NT2/D1 (cell line): ENCODE measurements around the gene POR.
"Not testable (repeated sequence)": the region's sequence is repeated elsewhere in the genome, so short reads cannot be mapped to it uniquely, and the experiment has no call there.

Source experiments
- DNase-seq: peaks from one replicate; pipeline ENCODE4 v3.0.0-alpha.2; 2011; ENCODE audit warnings: low read depth, low spot score
- H3K27me3 ChIP-seq: 2 replicates; pipeline ENCODE4 v1.6.0; 2011; ENCODE audit warnings: mild to moderate bottlenecking; ENCODE audit not compliant: insufficient read length, insufficient read depth
- H3K36me3 ChIP-seq: 2 replicates; pipeline ENCODE4 v1.6.1; 2011; ENCODE audit warnings: mild to moderate bottlenecking, low read length, mixed read lengths; ENCODE audit not compliant: insufficient read depth, insufficient read length
- H3K4me1 ChIP-seq: 2 replicates; pipeline ENCODE4 v1.5.1; 2011; ENCODE audit not compliant: insufficient read depth, insufficient read length
- H3K4me3 ChIP-seq: 2 replicates; pipeline ENCODE4 v1.5.1; 2011; ENCODE audit warnings: low read depth; ENCODE audit not compliant: insufficient read length
- H3K9ac ChIP-seq: 2 replicates; pipeline ENCODE4 v1.6.0; 2011; ENCODE audit warnings: low read depth; ENCODE audit not compliant: insufficient read length
- H3K9me3 ChIP-seq: 2 replicates; pipeline ENCODE4 v1.5.1; 2011; ENCODE audit warnings: mild to moderate bottlenecking, low read length; ENCODE audit not compliant: insufficient read depth
- SUZ12 ChIP-seq: IDR thresholded peaks from 2 replicates; pipeline ENCODE4 v1.6.1; 2011; ENCODE audit not compliant: insufficient read length, insufficient read depth; ENCODE audit errors: extremely low read depth
- YY1 ChIP-seq: IDR thresholded peaks from 2 replicates; pipeline ENCODE4 v1.6.1; 2011; ENCODE audit not compliant: insufficient read length, insufficient read depth
- ZNF274 ChIP-seq: IDR thresholded peaks from 2 replicates; pipeline ENCODE4 v1.6.1; 2011; ENCODE audit warnings: mild to moderate bottlenecking, low read depth, low read length

POR gene

GRCh38 chr7:76008156-76008687 is 93.3 kb downstream of the POR start:
- Histone ChIP-seq H3K27me3 (no peaks in the 10 kb centered on the region), H3K36me3 (peaks cover 38% of the 10 kb centered on the region), H3K4me1 (no peaks in the 10 kb centered on the region), H3K9me3 (no peaks in the 10 kb centered on the region), H3K4me3 (no peak overlapping the region), H3K9ac (no peak overlapping the region)
- no peak for TF ChIP-seq ZNF274
- no peak for TF ChIP-seq YY1
- TF ChIP-seq SUZ12, result no peak
- DNase-seq, result no peak

- peaks cover 40% of the 10 kb centered on the region for H3K36me3 ChIP-seq
- no peak for DNase-seq
- TF ChIP-seq ZNF274 (no peak), YY1 (no peak), SUZ12 (no peak)
- H3K4me3 ChIP-seq, result no peak overlapping the region
- no peaks in the 10 kb centered on the region for H3K4me1 ChIP-seq
- H3K27me3 ChIP-seq, result no peaks in the 10 kb centered on the region
- no peak overlapping the region for H3K9ac ChIP-seq
- H3K9me3 ChIP-seq, result no peaks in the 10 kb centered on the region
Observed at GRCh38 chr7:76009672-76010600, 95.0 kb downstream of the POR start.

- H3K4me3 ChIP-seq, result no peak overlapping the region
- no peak for TF ChIP-seq ZNF274
- no peak for TF ChIP-seq YY1
- no peak for TF ChIP-seq SUZ12
- no peaks in the 10 kb centered on the region for H3K9me3 ChIP-seq
- peaks cover 32% of the 10 kb centered on the region for H3K36me3 ChIP-seq
- H3K4me1 ChIP-seq, result no peaks in the 10 kb centered on the region
- no peak for DNase-seq
- no peaks in the 10 kb centered on the region for H3K27me3 ChIP-seq
- no peak overlapping the region for H3K9ac ChIP-seq
Observed at GRCh38 chr7:76011442-76011861, 96.5 kb downstream of the POR start.

GRCh38 chr7:76016191-76016947 is 101.4 kb downstream of the POR start:
- DNase-seq, result no peak
- TF ChIP-seq YY1 (no peak), SUZ12 (no peak)

GRCh38 chr7:76018520-76018919 is 103.6 kb downstream of the POR start:
- peaks cover 54% of the 10 kb centered on the region for H3K36me3 ChIP-seq
- H3K4me1 ChIP-seq, H3K27me3 ChIP-seq, H3K9me3 ChIP-seq, H3K9ac ChIP-seq, H3K4me3 ChIP-seq, DNase-seq: not testable (repeated sequence)

More at GRCh38 chr7:76016191-76016947, 101.4 kb downstream of the POR start:
- peaks cover 40% of the 10 kb centered on the region for H3K36me3 ChIP-seq
- no peaks in the 10 kb centered on the region for H3K9me3 ChIP-seq
- no peak overlapping the region for H3K9ac ChIP-seq
- H3K4me3 ChIP-seq, result no peak overlapping the region
- H3K4me1 ChIP-seq, result no peaks in the 10 kb centered on the region
- no peaks in the 10 kb centered on the region for H3K27me3 ChIP-seq

- H3K4me3 ChIP-seq, result no peak overlapping the region
- H3K9ac ChIP-seq, result no peak overlapping the region
- peaks cover 50% of the 10 kb centered on the region for H3K36me3 ChIP-seq
- TF ChIP-seq YY1, result no peak
- no peak for TF ChIP-seq ZNF274
- TF ChIP-seq SUZ12, result no peak
- no peaks in the 10 kb centered on the region for H3K4me1 ChIP-seq
- peak; percentile 61 for DNase-seq
- H3K9me3 ChIP-seq, result no peaks in the 10 kb centered on the region
- H3K27me3 ChIP-seq, result no peaks in the 10 kb centered on the region
Observed at GRCh38 chr7:76020031-76020714, 105.2 kb downstream of the POR start.
